Neural cell (in vitro differentiated cells): ENCODE measurements around the gene KATNA1. TPM values are rescaled to one million over a fixed set of nuclear protein-coding genes. Genes with fewer than 3 reads are reported as not detected.

Experiments
- H2AFZ ChIP-seq: fragments of 200-600, 300-800 bp; sonication (generic), shearing (Covaris generic); 2 replicates; pipeline ENCODE4 v1.6.0; 2014; ENCODE audit warnings: low read depth, mild to moderate bottlenecking, antibody characterized with exemption, low read length, moderate library complexity
- H3F3A ChIP-seq: fragments of 200-600 bp; shearing (Covaris generic); 2 replicates; pipeline ENCODE4 v1.6.1; 2016; ENCODE audit warnings: mild to moderate bottlenecking, moderate library complexity, mixed read lengths, antibody characterized with exemption, low read length; ENCODE audit not compliant: insufficient read depth, poor library complexity, severe bottlenecking
- H3K27ac ChIP-seq: fragments of 200-600, 300-800 bp; sonication (generic), shearing (Covaris generic); 2 replicates; pipeline ENCODE4 v1.5.1; 2014; ENCODE audit warnings: mild to moderate bottlenecking, low read length, moderate library complexity
- H3K27me3 ChIP-seq: fragments of 300-800, 200-600 bp; sonication (generic), shearing (Covaris generic); 2 replicates; pipeline ENCODE4 v1.6.0; 2014; ENCODE audit warnings: mild to moderate bottlenecking, low read depth, low read length, moderate library complexity; ENCODE audit not compliant: insufficient read depth
- H3K36me3 ChIP-seq: fragments of 300-800, 200-600 bp; sonication (generic), shearing (Covaris generic); 2 replicates; pipeline ENCODE4 v1.5.1; 2014; ENCODE audit warnings: mild to moderate bottlenecking, antibody characterized with exemption, low read length, moderate library complexity; ENCODE audit not compliant: insufficient read depth
- H3K4me2 ChIP-seq: fragments of 300-800, 200-600 bp; sonication (generic), shearing (Covaris generic); 2 replicates; pipeline ENCODE4 v1.6.0; 2014; ENCODE audit warnings: mild to moderate bottlenecking, low read length
- H3K4me3 ChIP-seq: fragments of 300-800, 200-600 bp; sonication (generic), shearing (Covaris generic); 2 replicates; pipeline ENCODE4 v1.5.1; 2014; ENCODE audit warnings: mild to moderate bottlenecking, low read length, moderate library complexity
- H3K79me2 ChIP-seq: fragments of 200-600 bp; shearing (Covaris generic); replicated peaks from 2 replicates; pipeline ENCODE4 v1.6.0; 2014; ENCODE audit warnings: mild to moderate bottlenecking, low read length, moderate library complexity; ENCODE audit not compliant: insufficient read depth
- H3K9ac ChIP-seq: fragments of 300-800, 200-600 bp; sonication (generic), shearing (Covaris generic); 2 replicates; pipeline ENCODE4 v1.6.1; 2016; ENCODE audit warnings: mild to moderate bottlenecking, low read length, mixed read lengths
- H3K9me2 ChIP-seq: fragments of 200-600 bp; shearing (Covaris generic); 2 replicates; pipeline ENCODE4 v1.6.1; 2016; ENCODE audit warnings: mild to moderate bottlenecking, low read length, mixed read lengths; ENCODE audit not compliant: insufficient read depth
- H3K9me3 ChIP-seq: fragments of 200-600, 300-800 bp; sonication (generic), shearing (Covaris generic); 2 replicates; pipeline ENCODE4 v1.6.1; 2016; ENCODE audit warnings: mild to moderate bottlenecking, mixed run types, low read length, moderate library complexity, mixed read lengths
- H4K20me1 ChIP-seq: fragments of 200-600 bp; shearing (Covaris generic); 2 replicates; pipeline ENCODE4 v1.6.1; 2016; ENCODE audit warnings: mild to moderate bottlenecking, mixed run types; ENCODE audit not compliant: insufficient read depth
- EP300 ChIP-seq: fragments of 450-650 bp; conservative IDR thresholded peaks from 2 replicates; pipeline ENCODE4 v1.6.1; 2014; ENCODE audit warnings: antibody characterized with exemption, mild to moderate bottlenecking, moderate library complexity; ENCODE audit not compliant: poor library complexity, severe bottlenecking
- EZH2 ChIP-seq: fragments of 200-600, 300-800 bp; shearing (Covaris generic), sonication (generic); IDR thresholded peaks from 2 replicates; pipeline ENCODE4 v1.6.1; 2014; ENCODE audit warnings: antibody characterized with exemption, low read length, borderline replicate concordance, mild to moderate bottlenecking; ENCODE audit not compliant: insufficient read depth, poor library complexity, severe bottlenecking
- MXI1 ChIP-seq: fragments of 450-650 bp; conservative IDR thresholded peaks from 2 replicates; pipeline ENCODE4 v1.6.1; 2014; ENCODE audit warnings: antibody characterized with exemption, mild to moderate bottlenecking; ENCODE audit not compliant: poor library complexity, severe bottlenecking
- POLR2AphosphoS5 ChIP-seq: IDR thresholded peaks from 2 replicates; pipeline ENCODE4 v1.6.1; 2012
- RAD21 ChIP-seq: fragments of 450-650 bp; conservative IDR thresholded peaks from 2 replicates; pipeline ENCODE4 v1.6.1; 2014; ENCODE audit warnings: antibody characterized with exemption, mild to moderate bottlenecking, moderate library complexity
- REST ChIP-seq: IDR thresholded peaks from 2 replicates; pipeline ENCODE4 v1.6.1; 2012; ENCODE audit warnings: borderline replicate concordance
- SMC3 ChIP-seq: fragments of 450-650 bp; conservative IDR thresholded peaks from 2 replicates; pipeline ENCODE4 v1.6.1; 2014; ENCODE audit warnings: antibody characterized with exemption, mild to moderate bottlenecking, moderate library complexity; ENCODE audit not compliant: poor library complexity
- TAF1 ChIP-seq: IDR thresholded peaks from 2 replicates; pipeline ENCODE4 v1.6.1; 2012; ENCODE audit warnings: low read depth
- polyA plus RNA-seq: library from polyadenylated mRNA; depleted of rRNA; stranded (reverse); fragments of >200 nt; gene quantifications from 2 replicates; pipeline ENCODE4 v1.2.3, GENCODE V29; 2014
- TF ChIP-seq, protein P1 (sequence below): fragments of 450-650 bp; IDR thresholded peaks from 2 replicates; pipeline ENCODE4 v1.5.1; 2014; ENCODE audit warnings: antibody characterized with exemption, mild to moderate bottlenecking, moderate library complexity; ENCODE audit not compliant: poor library complexity, severe bottlenecking

The KATNA1 gene
- polyA plus RNA-seq, 1 donor from 2014 or later: 23.1 TPM

DNA sequence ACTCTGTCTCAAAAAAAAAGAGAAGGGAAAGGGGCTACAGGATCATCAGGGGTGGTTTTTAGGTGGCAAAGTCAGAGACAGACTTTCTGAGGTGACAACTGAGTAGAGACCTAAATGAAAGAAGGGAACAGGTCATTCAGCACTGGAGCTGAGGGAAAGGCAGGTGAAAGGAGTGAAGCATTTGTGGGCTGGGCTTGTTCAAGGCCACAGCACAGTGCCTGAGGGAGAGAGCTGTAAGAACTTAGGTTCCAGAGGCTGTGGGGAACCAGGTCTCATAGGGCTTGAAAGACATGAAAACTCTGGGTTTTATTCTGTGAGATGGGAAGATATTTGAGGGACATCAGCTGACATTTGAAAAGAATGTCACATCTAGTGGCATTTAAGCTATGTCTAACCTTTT, 20.8 kb downstream of the KATNA1 start:
- no peak overlapping the region for H3K27ac ChIP-seq
- TF ChIP-seq EP300 (no peak), RAD21 (no peak)
- H3K36me3 ChIP-seq: no peaks in the 10 kb centered on the region
- no peaks in the 10 kb centered on the region for H3F3A ChIP-seq
- H2AFZ ChIP-seq: no peak overlapping the region
- H3K9ac ChIP-seq: no peak overlapping the region
- H3K9me3 ChIP-seq: no peaks in the 10 kb centered on the region
- no peaks in the 10 kb centered on the region for H4K20me1 ChIP-seq
- H3K27me3 ChIP-seq: no peaks in the 10 kb centered on the region
- no peak overlapping the region for H3K4me3 ChIP-seq
- no peaks in the 10 kb centered on the region for H3K79me2 ChIP-seq
- no peak overlapping the region for H3K4me2 ChIP-seq
- no peaks in the 10 kb centered on the region for H3K9me2 ChIP-seq

DNA sequence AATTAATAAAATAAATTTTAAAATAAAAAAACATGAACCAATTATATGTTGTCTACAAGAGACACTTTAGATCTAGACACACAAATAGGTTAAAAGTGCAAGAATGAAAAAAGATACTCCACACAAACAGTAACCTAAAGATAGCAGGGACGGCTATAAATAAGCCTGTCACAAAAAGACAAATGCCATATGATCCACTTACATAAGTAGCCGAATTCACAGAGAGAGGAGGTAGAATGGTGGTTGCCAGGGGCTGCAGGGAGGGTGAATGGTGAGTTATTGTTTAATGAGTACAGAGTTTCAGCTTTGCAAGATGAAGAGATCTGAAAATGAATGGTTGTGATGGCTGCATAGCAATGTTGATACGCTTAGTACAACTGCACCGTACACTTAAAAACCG, 32.7 kb downstream of the KATNA1 start:
- Histone ChIP-seq H3K79me2 (no peaks in the 10 kb centered on the region), H3K9me3 (no peaks in the 10 kb centered on the region), H3K4me2 (no peak overlapping the region), H2AFZ (no peak overlapping the region), H3K27me3 (no peaks in the 10 kb centered on the region), H3K36me3 (no peaks in the 10 kb centered on the region), H3F3A (no peaks in the 10 kb centered on the region), H3K4me3 (no peak overlapping the region), H4K20me1 (no peaks in the 10 kb centered on the region), H3K27ac (no peak overlapping the region), H3K9me2 (no peaks in the 10 kb centered on the region), H3K9ac (no peak overlapping the region)
- TF ChIP-seq EZH2: no peak
- TF ChIP-seq, protein P1, sequence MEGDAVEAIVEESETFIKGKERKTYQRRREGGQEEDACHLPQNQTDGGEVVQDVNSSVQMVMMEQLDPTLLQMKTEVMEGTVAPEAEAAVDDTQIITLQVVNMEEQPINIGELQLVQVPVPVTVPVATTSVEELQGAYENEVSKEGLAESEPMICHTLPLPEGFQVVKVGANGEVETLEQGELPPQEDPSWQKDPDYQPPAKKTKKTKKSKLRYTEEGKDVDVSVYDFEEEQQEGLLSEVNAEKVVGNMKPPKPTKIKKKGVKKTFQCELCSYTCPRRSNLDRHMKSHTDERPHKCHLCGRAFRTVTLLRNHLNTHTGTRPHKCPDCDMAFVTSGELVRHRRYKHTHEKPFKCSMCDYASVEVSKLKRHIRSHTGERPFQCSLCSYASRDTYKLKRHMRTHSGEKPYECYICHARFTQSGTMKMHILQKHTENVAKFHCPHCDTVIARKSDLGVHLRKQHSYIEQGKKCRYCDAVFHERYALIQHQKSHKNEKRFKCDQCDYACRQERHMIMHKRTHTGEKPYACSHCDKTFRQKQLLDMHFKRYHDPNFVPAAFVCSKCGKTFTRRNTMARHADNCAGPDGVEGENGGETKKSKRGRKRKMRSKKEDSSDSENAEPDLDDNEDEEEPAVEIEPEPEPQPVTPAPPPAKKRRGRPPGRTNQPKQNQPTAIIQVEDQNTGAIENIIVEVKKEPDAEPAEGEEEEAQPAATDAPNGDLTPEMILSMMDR: no peak
- no peak for TF ChIP-seq RAD21
- no peak for TF ChIP-seq TAF1
- no peak for TF ChIP-seq REST
- TF ChIP-seq SMC3: no peak

- H3K4me3 ChIP-seq: no peak overlapping the region
- H3K4me2 ChIP-seq: no peak overlapping the region
- no peaks in the 10 kb centered on the region for H3K36me3 ChIP-seq
- no peaks in the 10 kb centered on the region for H3K9me3 ChIP-seq
- H2AFZ ChIP-seq: no peak overlapping the region
- no peaks in the 10 kb centered on the region for H3K9me2 ChIP-seq
- H3K27ac ChIP-seq: no peak overlapping the region
- no peaks in the 10 kb centered on the region for H3K79me2 ChIP-seq
- TF ChIP-seq POLR2AphosphoS5 (no peak), REST (no peak), EP300 (no peak), RAD21 (no peak), SMC3 (no peak), EZH2 (no peak), TAF1 (no peak), MXI1 (no peak)
- TF ChIP-seq, protein P1: no peak
- no peaks in the 10 kb centered on the region for H4K20me1 ChIP-seq
- H3K9ac ChIP-seq: no peak overlapping the region
- no peaks in the 10 kb centered on the region for H3F3A ChIP-seq
- H3K27me3 ChIP-seq: no peaks in the 10 kb centered on the region
These were observed 34.2 kb downstream of the KATNA1 start for GRCh38 chr6:149614337-149614736.
